Effector memory CD8-positive, alpha-beta T cell (primary cell): ENCODE results near the gene DENR.
"Not testable (repeated sequence)": the region's sequence is repeated elsewhere in the genome, so short reads cannot be mapped to it uniquely, and the experiment has no call there.

Experiments used
- ATAC-seq: fragments of 150-1000 bp; cut with Tn5 transposase; replicated peaks from 2 replicates; pipeline ENCODE4 v1.10.0; 2021; ENCODE audit warnings: mild to moderate bottlenecking, moderate library complexity
- DNase-seq, 3 experiments: peaks; one replicate each; pipeline ENCODE4 v3.0.0; 2021
- H3K27ac Mint-ChIP-seq, 2 donors: one replicate each; pipeline ENCODE4 v1.8.0; 2022; ENCODE audit warnings: mild to moderate bottlenecking in 2 of 2, mixed read lengths in 2 of 2, moderate library complexity in 2 of 2
- H3K27me3 Mint-ChIP-seq, 2 donors: one replicate each; pipeline ENCODE4 v1.8.0; 2022; ENCODE audit warnings: mixed read lengths in 2 of 2
- H3K36me3 Mint-ChIP-seq: one replicate; pipeline ENCODE4 v1.8.0; 2022; ENCODE audit warnings: mild to moderate bottlenecking, moderate library complexity, mixed read lengths; ENCODE audit not compliant: insufficient read depth
- H3K4me1 Mint-ChIP-seq, 2 donors: one replicate each; pipeline ENCODE4 v1.8.0; 2022; ENCODE audit warnings: low read depth in 2 of 2, mixed read lengths in 2 of 2
- H3K4me3 Mint-ChIP-seq, 2 donors: one replicate each; pipeline ENCODE4 v1.8.0; 2022; ENCODE audit warnings: mild to moderate bottlenecking in 2 of 2, mixed read lengths in 2 of 2, moderate library complexity in 2 of 2
- H3K9me3 Mint-ChIP-seq, 2 donors: one replicate each; pipeline ENCODE4 v1.8.0; 2022; ENCODE audit warnings: mixed read lengths in 2 of 2
- total RNA-seq, 9 experiments: gene quantifications; one replicate each; lab custom pipeline; 2026; lab: John Stamatoyannopoulos, UW

Gene DENR
- 42.3 to 153 (median 83.7) reads per million in 9 experiments for total RNA-seq

GRCh38 chr12:122752464-122753318, at the start of gene DENR:
TSS of gene DENR (plus strand) at chr12:122752824. CDS start at chr12:122753702, 878 bp downstream.
- no peaks in the 10 kb centered on the region for H3K27me3 Mint-ChIP-seq
- peak; percentile 99 to 100 (median 100) for DNase-seq
- peaks cover 38% of the 10 kb centered on the region for H3K36me3 Mint-ChIP-seq
- H3K4me3 Mint-ChIP-seq: peak within 1 kb of the TSS; percentile 93 to 95
- H3K9me3 Mint-ChIP-seq: no peaks in the 10 kb centered on the region
- peaks cover 25 to 35% of the 10 kb centered on the region in 2 donors for H3K4me1 Mint-ChIP-seq
- H3K27ac Mint-ChIP-seq: peak within 1 kb of the TSS; percentile 93 to 97
- ATAC-seq: peak; percentile 92

- DNase-seq, H3K4me3 Mint-ChIP-seq, H3K36me3 Mint-ChIP-seq, H3K4me1 Mint-ChIP-seq, H3K27ac Mint-ChIP-seq, H3K9me3 Mint-ChIP-seq, ATAC-seq: not testable (repeated sequence)
- peaks cover 5 to 13% of the 10 kb centered on the region in 2 donors for H3K27me3 Mint-ChIP-seq
Measured at GRCh38 chr12:122702890-122703611, 49.6 kb upstream of the DENR start, which contains the start of gene HCAR2. TSS of gene HCAR2 (minus strand) at chr12:122703357. CDS start at chr12:122703283, 74 bp downstream.

GRCh38 chr12:122703841-122704240, 48.8 kb upstream of the DENR start:
- H3K9me3 Mint-ChIP-seq, H3K27ac Mint-ChIP-seq, H3K36me3 Mint-ChIP-seq, H3K4me3 Mint-ChIP-seq, ATAC-seq, H3K4me1 Mint-ChIP-seq, DNase-seq: not testable (repeated sequence)
- H3K27me3 Mint-ChIP-seq: peaks cover 5 to 13% of the 10 kb centered on the region in 2 donors

GRCh38 chr12:122709287-122709686, 43.3 kb upstream of the DENR start:
- not testable (repeated sequence) for ATAC-seq, H3K36me3 Mint-ChIP-seq, DNase-seq, H3K4me1 Mint-ChIP-seq, H3K4me3 Mint-ChIP-seq, H3K9me3 Mint-ChIP-seq, H3K27ac Mint-ChIP-seq
- peaks cover 5 to 10% of the 10 kb centered on the region in 2 donors for H3K27me3 Mint-ChIP-seq

- not testable (repeated sequence) for H3K4me1 Mint-ChIP-seq, H3K9me3 Mint-ChIP-seq, DNase-seq, H3K4me3 Mint-ChIP-seq, H3K36me3 Mint-ChIP-seq, H3K27ac Mint-ChIP-seq, ATAC-seq
- H3K27me3 Mint-ChIP-seq: peaks cover 5 to 19% of the 10 kb centered on the region in 2 donors
Measured at GRCh38 chr12:122710341-122710740, 42.3 kb upstream of the DENR start.

GRCh38 chr12:122711266-122711665, 41.4 kb upstream of the DENR start:
- not testable (repeated sequence) for H3K4me3 Mint-ChIP-seq

GRCh38 chr12:122713491-122714188, 39.0 kb upstream of the DENR start:
- H3K27me3 Mint-ChIP-seq: peaks cover 15 to 35% of the 10 kb centered on the region in 2 donors
- not testable (repeated sequence) for H3K27ac Mint-ChIP-seq, DNase-seq, H3K9me3 Mint-ChIP-seq, H3K4me3 Mint-ChIP-seq, H3K4me1 Mint-ChIP-seq, H3K36me3 Mint-ChIP-seq, ATAC-seq

More at GRCh38 chr12:122711266-122711665, 41.4 kb upstream of the DENR start:
- H3K4me1 Mint-ChIP-seq, DNase-seq, H3K27ac Mint-ChIP-seq, H3K9me3 Mint-ChIP-seq, ATAC-seq, H3K36me3 Mint-ChIP-seq: not testable (repeated sequence)
- peaks cover 11 to 28% of the 10 kb centered on the region in 2 donors for H3K27me3 Mint-ChIP-seq

- not testable (repeated sequence) for ATAC-seq, H3K36me3 Mint-ChIP-seq, DNase-seq, H3K4me3 Mint-ChIP-seq, H3K27ac Mint-ChIP-seq, H3K4me1 Mint-ChIP-seq, H3K9me3 Mint-ChIP-seq
- H3K27me3 Mint-ChIP-seq: peaks cover 19 to 35% of the 10 kb centered on the region in 2 donors
Measured at GRCh38 chr12:122715211-122715610, 37.4 kb upstream of the DENR start.

- ATAC-seq, H3K9me3 Mint-ChIP-seq, H3K27ac Mint-ChIP-seq, H3K36me3 Mint-ChIP-seq, H3K4me3 Mint-ChIP-seq, DNase-seq, H3K4me1 Mint-ChIP-seq: not testable (repeated sequence)
- H3K27me3 Mint-ChIP-seq: peaks cover 16 to 37% of the 10 kb centered on the region in 2 donors
Measured at GRCh38 chr12:122716658-122717057, 36.0 kb upstream of the DENR start, which contains the start of gene HCAR3. TSS of gene HCAR3 (minus strand) at chr12:122716811. CDS start at chr12:122716737, 74 bp downstream.

- Mint-ChIP-seq H3K9me3 (no peaks in the 10 kb centered on the region), H3K36me3 (no peaks in the 10 kb centered on the region), H3K27ac (no peak overlapping the region), H3K4me3 (no peak overlapping the region), H3K27me3 (peaks cover 19 to 27% of the 10 kb centered on the region in 2 donors), H3K4me1 (peaks cover 0 to 4% of the 10 kb centered on the region in 2 donors)
- ATAC-seq (no peak), DNase-seq (no peak)
Measured at GRCh38 chr12:122721057-122721545, 31.5 kb upstream of the DENR start.

GRCh38 chr12:122722387-122722786, 30.2 kb upstream of the DENR start:
- Mint-ChIP-seq H3K27ac (no peak overlapping the region), H3K36me3 (no peaks in the 10 kb centered on the region), H3K4me3 (no peak overlapping the region), H3K4me1 (peaks cover 0 to 7% of the 10 kb centered on the region in 2 donors), H3K9me3 (no peaks in the 10 kb centered on the region), H3K27me3 (peaks cover 20 to 24% of the 10 kb centered on the region in 2 donors)
- ATAC-seq (no peak), DNase-seq (no peak)

- DNase-seq: no peak
- Mint-ChIP-seq H3K27me3 (peaks cover 27 to 33% of the 10 kb centered on the region in 2 donors), H3K4me1 (peaks cover 0 to 7% of the 10 kb centered on the region in 2 donors), H3K36me3 (no peaks in the 10 kb centered on the region), H3K4me3 (no peak overlapping the region), H3K27ac (no peak overlapping the region), H3K9me3 (no peaks in the 10 kb centered on the region)
- ATAC-seq: no peak
Measured at GRCh38 chr12:122724641-122725243, 27.9 kb upstream of the DENR start.
